ENCODE results near the gene DCUN1D3.

DCUN1D3 gene

GRCh38 chr16:20859229-20859628, 40.9 kb downstream of the DCUN1D3 start:
- Histone ChIP-seq H3K9ac (ENCODE audit: low read length) (no peak overlapping the region), H3K4me1 (ENCODE audit: control insufficient read depth, low read depth, low read length) (peaks cover 21% of the 10 kb centered on the region), H3K27ac (ENCODE audit: low read length) (no peak overlapping the region), H3K27me3 (ENCODE audit: control insufficient read depth, insufficient read depth, low read length) (no peaks in the 10 kb centered on the region), H3K36me3 (ENCODE audit: control insufficient read depth, low read depth, low read length) (peaks cover 8% of the 10 kb centered on the region), H3K9me3 (ENCODE audit: control insufficient read depth, low read depth, low read length) (no peaks in the 10 kb centered on the region), H3K4me3 (ENCODE audit: low read length) (no peak overlapping the region)

- H3K4me1 ChIP-seq (ENCODE audit: control insufficient read depth, low read depth, low read length), result peaks cover 13% of the 10 kb centered on the region
Measured at GRCh38 chr16:20857281-20857680, 42.9 kb downstream of the DCUN1D3 start.

GRCh38 chr16:20854963-20855362, 45.2 kb downstream of the DCUN1D3 start:
- Histone ChIP-seq H3K36me3 (ENCODE audit: control insufficient read depth, low read depth, low read length) (peaks cover 2% of the 10 kb centered on the region), H3K9ac (ENCODE audit: low read length) (no peak overlapping the region), H3K4me3 (ENCODE audit: low read length) (no peak overlapping the region), H3K4me1 (ENCODE audit: control insufficient read depth, low read depth, low read length) (peaks cover 13% of the 10 kb centered on the region), H3K27me3 (ENCODE audit: control insufficient read depth, insufficient read depth, low read length) (no peaks in the 10 kb centered on the region), H3K9me3 (ENCODE audit: control insufficient read depth, low read depth, low read length) (no peaks in the 10 kb centered on the region), H3K27ac (ENCODE audit: low read length) (no peak overlapping the region)

More at GRCh38 chr16:20857281-20857680, 42.9 kb downstream of the DCUN1D3 start:
- Histone ChIP-seq H3K9me3 (ENCODE audit: control insufficient read depth, low read depth, low read length) (no peaks in the 10 kb centered on the region), H3K4me3 (ENCODE audit: low read length) (no peak overlapping the region), H3K9ac (ENCODE audit: low read length) (no peak overlapping the region), H3K27me3 (ENCODE audit: control insufficient read depth, insufficient read depth, low read length) (no peaks in the 10 kb centered on the region), H3K36me3 (ENCODE audit: control insufficient read depth, low read depth, low read length) (peaks cover 8% of the 10 kb centered on the region), H3K27ac (ENCODE audit: low read length) (no peak overlapping the region)

GRCh38 chr16:20853981-20854620, 46.1 kb downstream of the DCUN1D3 start:
- H3K27me3 ChIP-seq (ENCODE audit: control insufficient read depth, insufficient read depth, low read length), result no peaks in the 10 kb centered on the region

GRCh38 chr16:20853143-20853542, 47.0 kb downstream of the DCUN1D3 start:
- Histone ChIP-seq H3K4me1 (ENCODE audit: control insufficient read depth, low read depth, low read length) (peaks cover 4% of the 10 kb centered on the region), H3K4me3 (ENCODE audit: low read length) (no peak overlapping the region), H3K27ac (ENCODE audit: low read length) (no peak overlapping the region), H3K36me3 (ENCODE audit: control insufficient read depth, low read depth, low read length) (no peaks in the 10 kb centered on the region), H3K9me3 (ENCODE audit: control insufficient read depth, low read depth, low read length) (no peaks in the 10 kb centered on the region), H3K9ac (ENCODE audit: low read length) (no peak overlapping the region), H3K27me3 (ENCODE audit: control insufficient read depth, insufficient read depth, low read length) (no peaks in the 10 kb centered on the region)

More at GRCh38 chr16:20853981-20854620, 46.1 kb downstream of the DCUN1D3 start:
- peaks cover 5% of the 10 kb centered on the region for H3K4me1 ChIP-seq (ENCODE audit: control insufficient read depth, low read depth, low read length)
- H3K9me3 ChIP-seq (ENCODE audit: control insufficient read depth, low read depth, low read length), result no peaks in the 10 kb centered on the region
- no peak overlapping the region for H3K27ac ChIP-seq (ENCODE audit: low read length)
- H3K4me3 ChIP-seq (ENCODE audit: low read length), result no peak overlapping the region
- no peak overlapping the region for H3K9ac ChIP-seq (ENCODE audit: low read length)
- H3K36me3 ChIP-seq (ENCODE audit: control insufficient read depth, low read depth, low read length), result no peaks in the 10 kb centered on the region

GRCh38 chr16:20851601-20852000, 48.6 kb downstream of the DCUN1D3 start:
- Histone ChIP-seq H3K9ac (ENCODE audit: low read length) (no peak overlapping the region), H3K36me3 (ENCODE audit: control insufficient read depth, low read depth, low read length) (no peaks in the 10 kb centered on the region), H3K4me3 (ENCODE audit: low read length) (no peak overlapping the region), H3K27ac (ENCODE audit: low read length) (no peak overlapping the region), H3K9me3 (ENCODE audit: control insufficient read depth, low read depth, low read length) (no peaks in the 10 kb centered on the region), H3K27me3 (ENCODE audit: control insufficient read depth, insufficient read depth, low read length) (no peaks in the 10 kb centered on the region), H3K4me1 (ENCODE audit: control insufficient read depth, low read depth, low read length) (no peaks in the 10 kb centered on the region)

- no peak overlapping the region for H3K27ac ChIP-seq (ENCODE audit: low read length)
- no peak overlapping the region for H3K9ac ChIP-seq (ENCODE audit: low read length)
- H3K27me3 ChIP-seq (ENCODE audit: control insufficient read depth, insufficient read depth, low read length), result no peaks in the 10 kb centered on the region
- no peaks in the 10 kb centered on the region for H3K36me3 ChIP-seq (ENCODE audit: control insufficient read depth, low read depth, low read length)
- no peaks in the 10 kb centered on the region for H3K4me1 ChIP-seq (ENCODE audit: control insufficient read depth, low read depth, low read length)
- H3K4me3 ChIP-seq (ENCODE audit: low read length), result no peak overlapping the region
- no peaks in the 10 kb centered on the region for H3K9me3 ChIP-seq (ENCODE audit: control insufficient read depth, low read depth, low read length)
Measured at GRCh38 chr16:20850981-20851380, 49.2 kb downstream of the DCUN1D3 start.

GRCh38 chr16:20849589-20850390, 50.4 kb downstream of the DCUN1D3 start:
- H3K36me3 ChIP-seq (ENCODE audit: control insufficient read depth, low read depth, low read length), result no peaks in the 10 kb centered on the region
- no peaks in the 10 kb centered on the region for H3K4me1 ChIP-seq (ENCODE audit: control insufficient read depth, low read depth, low read length)
- no peak overlapping the region for H3K4me3 ChIP-seq (ENCODE audit: low read length)
- no peaks in the 10 kb centered on the region for H3K9me3 ChIP-seq (ENCODE audit: control insufficient read depth, low read depth, low read length)
- no peak overlapping the region for H3K27ac ChIP-seq (ENCODE audit: low read length)
- no peak overlapping the region for H3K9ac ChIP-seq (ENCODE audit: low read length)
- no peaks in the 10 kb centered on the region for H3K27me3 ChIP-seq (ENCODE audit: control insufficient read depth, insufficient read depth, low read length)

GRCh38 chr16:20847550-20847949, 52.6 kb downstream of the DCUN1D3 start:
- Histone ChIP-seq H3K4me1 (ENCODE audit: control insufficient read depth, low read depth, low read length) (no peaks in the 10 kb centered on the region), H3K27me3 (ENCODE audit: control insufficient read depth, insufficient read depth, low read length) (no peaks in the 10 kb centered on the region), H3K27ac (ENCODE audit: low read length) (no peak overlapping the region), H3K36me3 (ENCODE audit: control insufficient read depth, low read depth, low read length) (no peaks in the 10 kb centered on the region), H3K4me3 (ENCODE audit: low read length) (no peak overlapping the region), H3K9me3 (ENCODE audit: control insufficient read depth, low read depth, low read length) (no peaks in the 10 kb centered on the region), H3K9ac (ENCODE audit: low read length) (no peak overlapping the region)

GRCh38 chr16:20846551-20846950, 53.6 kb downstream of the DCUN1D3 start:
- Histone ChIP-seq H3K9ac (ENCODE audit: low read length) (no peak overlapping the region), H3K4me3 (ENCODE audit: low read length) (no peak overlapping the region), H3K27me3 (ENCODE audit: control insufficient read depth, insufficient read depth, low read length) (no peaks in the 10 kb centered on the region), H3K9me3 (ENCODE audit: control insufficient read depth, low read depth, low read length) (no peaks in the 10 kb centered on the region), H3K4me1 (ENCODE audit: control insufficient read depth, low read depth, low read length) (no peaks in the 10 kb centered on the region), H3K36me3 (ENCODE audit: control insufficient read depth, low read depth, low read length) (no peaks in the 10 kb centered on the region), H3K27ac (ENCODE audit: low read length) (no peak overlapping the region)

- Histone ChIP-seq H3K36me3 (ENCODE audit: control insufficient read depth, low read depth, low read length) (peaks cover 3% of the 10 kb centered on the region), H3K4me1 (ENCODE audit: control insufficient read depth, low read depth, low read length) (no peaks in the 10 kb centered on the region), H3K27me3 (ENCODE audit: control insufficient read depth, insufficient read depth, low read length) (no peaks in the 10 kb centered on the region)
Measured at GRCh38 chr16:20846030-20846429, 54.1 kb downstream of the DCUN1D3 start.

GRCh38 chr16:20844588-20844987, 55.6 kb downstream of the DCUN1D3 start:
- Histone ChIP-seq H3K4me3 (ENCODE audit: low read length) (no peak overlapping the region), H3K4me1 (ENCODE audit: control insufficient read depth, low read depth, low read length) (no peaks in the 10 kb centered on the region), H3K36me3 (ENCODE audit: control insufficient read depth, low read depth, low read length) (peaks cover 13% of the 10 kb centered on the region), H3K27me3 (ENCODE audit: control insufficient read depth, insufficient read depth, low read length) (no peaks in the 10 kb centered on the region), H3K9me3 (ENCODE audit: control insufficient read depth, low read depth, low read length) (no peaks in the 10 kb centered on the region), H3K9ac (ENCODE audit: low read length) (no peak overlapping the region), H3K27ac (ENCODE audit: low read length) (no peak overlapping the region)

More at GRCh38 chr16:20846030-20846429, 54.1 kb downstream of the DCUN1D3 start:
- no peak overlapping the region for H3K4me3 ChIP-seq (ENCODE audit: low read length)
- H3K9me3 ChIP-seq (ENCODE audit: control insufficient read depth, low read depth, low read length), result no peaks in the 10 kb centered on the region
- H3K9ac ChIP-seq (ENCODE audit: low read length), result no peak overlapping the region
- no peak overlapping the region for H3K27ac ChIP-seq (ENCODE audit: low read length)
